ENCODE results near the gene TRAPPC12.
"Not testable (repeated sequence)": the region's sequence is repeated elsewhere in the genome, so short reads cannot be mapped to it uniquely, and the experiment has no call there.

The TRAPPC12 gene

DNA sequence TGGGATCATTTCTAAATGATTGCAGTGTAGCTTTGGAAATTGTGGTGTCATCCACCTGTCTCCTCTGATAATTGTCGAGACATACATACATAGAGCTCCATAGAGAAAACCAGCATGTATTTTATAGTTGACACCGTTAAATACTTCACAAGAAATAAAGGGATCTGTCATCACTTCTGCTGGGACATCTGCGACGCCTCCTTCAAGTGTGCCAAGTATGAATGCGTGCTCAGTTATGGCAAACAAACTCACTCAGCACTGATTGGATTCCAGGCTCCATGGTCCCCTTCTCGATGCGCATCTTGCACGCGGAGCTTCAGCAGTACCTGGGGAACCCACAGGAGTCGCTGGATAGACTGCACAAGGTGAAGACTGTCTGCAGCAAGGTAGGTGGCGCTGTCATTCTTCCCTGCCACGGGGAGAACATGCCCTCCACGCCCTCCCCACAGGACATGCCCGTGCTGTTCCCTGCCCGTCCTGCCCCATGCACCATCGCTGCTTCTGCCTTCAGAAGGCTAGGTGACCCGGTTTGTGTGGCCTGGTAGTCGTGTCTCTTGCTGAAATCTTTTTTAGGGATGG lies 64.1 kb downstream of the TRAPPC12 start:
- peak; percentile 52 for DNase-seq
- Histone ChIP-seq H2BK15ac (replicated peaks; ENCODE audit: low read depth) (no peak overlapping the region), H3K4ac (ENCODE audit: low read depth, low read length) (no peak overlapping the region), H3K18ac (ENCODE audit: low read length) (no peak overlapping the region), H3K36me3 (ENCODE audit: control insufficient read depth, insufficient read depth, low read length) (peaks cover 4% of the 10 kb centered on the region), H4K8ac (ENCODE audit: low read depth, low read length) (no peak overlapping the region), H3K4me3 (ENCODE audit: low read length) (no peak overlapping the region), H3K79me2 (ENCODE audit: control insufficient read depth, insufficient read depth, low read length) (no peaks in the 10 kb centered on the region), H2AK5ac (ENCODE audit: low read length) (no peak overlapping the region), H3K27ac (ENCODE audit: low read depth, low read length) (no peak overlapping the region), H3K56ac (ENCODE audit: low read length) (no peak overlapping the region), H3K4me1 (ENCODE audit: control insufficient read depth, low read depth, low read length) (no peaks in the 10 kb centered on the region), H4K5ac (ENCODE audit: low read length) (no peak overlapping the region), H2BK120ac (ENCODE audit: low read depth, low read length) (no peak overlapping the region), H3K79me1 (ENCODE audit: low read length) (no peaks in the 10 kb centered on the region), H3K4me2 (ENCODE audit: low read length) (no peak overlapping the region), H3K9ac (ENCODE audit: low read length) (no peak overlapping the region), H3K27me3 (ENCODE audit: insufficient read depth, low read length, poor library complexity) (no peaks in the 10 kb centered on the region), H2BK5ac (ENCODE audit: low read length) (no peak overlapping the region), H3K23ac (ENCODE audit: low read length) (no peak overlapping the region)
- no CpG with 5 or more reads among the region's 18 CpGs for WGBS (ENCODE audit: extremely low coverage, insufficient coverage, low lambda C conversion rate)

DNA sequence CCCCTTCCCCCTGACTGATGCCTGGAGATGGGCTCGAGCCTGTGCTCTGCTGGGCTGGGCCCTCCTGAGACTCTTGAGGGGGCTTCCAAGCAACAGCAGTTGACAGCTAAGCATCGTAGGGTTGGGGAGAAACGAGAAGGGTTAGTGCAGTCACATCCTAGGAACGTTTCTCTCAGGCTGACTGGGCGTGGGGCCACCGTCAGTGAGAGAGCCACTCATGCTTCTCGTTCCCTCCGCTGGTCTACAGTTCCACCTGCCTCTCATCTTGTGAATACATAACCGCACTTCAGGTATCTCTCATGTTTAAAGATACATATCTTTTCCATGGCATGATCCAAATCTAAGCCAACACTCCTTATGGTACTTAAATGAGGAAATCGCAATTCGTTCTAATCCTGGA lies 66.4 kb downstream of the TRAPPC12 start:
- no peak overlapping the region for H3K27ac ChIP-seq (ENCODE audit: low read depth, low read length)

DNA sequence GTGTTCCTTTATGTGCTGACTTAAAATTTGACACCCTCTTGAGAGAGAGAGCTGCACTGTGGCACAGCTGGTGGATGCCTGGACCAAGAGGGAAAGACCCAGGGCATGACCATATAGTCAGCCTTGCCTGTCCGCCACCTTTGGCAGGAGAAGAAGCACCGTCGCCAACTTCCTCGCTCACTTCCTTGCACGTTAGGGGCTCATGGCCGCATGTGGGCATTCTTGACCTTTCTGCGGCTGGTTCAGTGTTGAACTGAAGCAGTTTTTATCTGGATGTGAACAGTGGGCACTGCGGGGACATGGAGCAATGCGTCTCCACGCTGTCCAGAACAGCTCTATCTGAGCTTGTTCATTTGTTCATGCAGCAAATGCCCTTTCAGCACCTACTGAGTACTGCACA lies 66.9 kb downstream of the TRAPPC12 start:
- Histone ChIP-seq H3K27me3 (ENCODE audit: insufficient read depth, low read length, poor library complexity) (no peaks in the 10 kb centered on the region), H3K23ac (ENCODE audit: low read length) (no peak overlapping the region), H3K4me2 (ENCODE audit: low read length) (no peak overlapping the region), H2BK15ac (replicated peaks; ENCODE audit: low read depth) (no peak overlapping the region), H3K36me3 (ENCODE audit: control insufficient read depth, insufficient read depth, low read length) (peaks cover 4% of the 10 kb centered on the region), H3K79me1 (ENCODE audit: low read length) (no peaks in the 10 kb centered on the region), H3K4me3 (ENCODE audit: low read length) (no peak overlapping the region), H3K4me1 (ENCODE audit: control insufficient read depth, low read depth, low read length) (no peaks in the 10 kb centered on the region), H2AK5ac (ENCODE audit: low read length) (no peak overlapping the region), H2BK5ac (ENCODE audit: low read length) (no peak overlapping the region), H3K18ac (ENCODE audit: low read length) (no peak overlapping the region), H3K56ac (ENCODE audit: low read length) (no peak overlapping the region), H3K27ac (ENCODE audit: low read depth, low read length) (no peak overlapping the region), H3K9ac (ENCODE audit: low read length) (no peak overlapping the region), H3K79me2 (ENCODE audit: control insufficient read depth, insufficient read depth, low read length) (no peaks in the 10 kb centered on the region), H2BK120ac (ENCODE audit: low read depth, low read length) (no peak overlapping the region), H4K8ac (ENCODE audit: low read depth, low read length) (no peak overlapping the region), H4K5ac (ENCODE audit: low read length) (no peak overlapping the region), H3K4ac (ENCODE audit: low read depth, low read length) (no peak overlapping the region)
- DNase-seq = no peak
- no CpG with 5 or more reads among the region's 10 CpGs for WGBS (ENCODE audit: extremely low coverage, insufficient coverage, low lambda C conversion rate)

More for the DNA sequence above, 66.4 kb downstream of the TRAPPC12 start:
- no peak overlapping the region for H3K56ac ChIP-seq (ENCODE audit: low read length)
- H4K5ac ChIP-seq (ENCODE audit: low read length) = no peak overlapping the region
- H3K4ac ChIP-seq (ENCODE audit: low read depth, low read length) = no peak overlapping the region
- no peak overlapping the region for H2BK15ac ChIP-seq (replicated peaks; ENCODE audit: low read depth)
- H2AK5ac ChIP-seq (ENCODE audit: low read length) = no peak overlapping the region
- H3K36me3 ChIP-seq (ENCODE audit: control insufficient read depth, insufficient read depth, low read length) = peaks cover 4% of the 10 kb centered on the region
- no peaks in the 10 kb centered on the region for H3K27me3 ChIP-seq (ENCODE audit: insufficient read depth, low read length, poor library complexity)
- H3K4me2 ChIP-seq (ENCODE audit: low read length) = no peak overlapping the region
- H3K79me2 ChIP-seq (ENCODE audit: control insufficient read depth, insufficient read depth, low read length) = no peaks in the 10 kb centered on the region
- H3K79me1 ChIP-seq (ENCODE audit: low read length) = no peaks in the 10 kb centered on the region
- H3K18ac ChIP-seq (ENCODE audit: low read length) = no peak overlapping the region
- no peak overlapping the region for H3K9ac ChIP-seq (ENCODE audit: low read length)
- H3K23ac ChIP-seq (ENCODE audit: low read length) = no peak overlapping the region
- H3K4me3 ChIP-seq (ENCODE audit: low read length) = no peak overlapping the region
- H2BK5ac ChIP-seq (ENCODE audit: low read length) = no peak overlapping the region
- H4K8ac ChIP-seq (ENCODE audit: low read depth, low read length) = no peak overlapping the region
- no peak overlapping the region for H2BK120ac ChIP-seq (ENCODE audit: low read depth, low read length)
- H3K4me1 ChIP-seq (ENCODE audit: control insufficient read depth, low read depth, low read length) = no peaks in the 10 kb centered on the region
- DNase-seq = no peak
- WGBS (ENCODE audit: extremely low coverage, insufficient coverage, low lambda C conversion rate) = no CpG with 5 or more reads among the region's 11 CpGs

DNA sequence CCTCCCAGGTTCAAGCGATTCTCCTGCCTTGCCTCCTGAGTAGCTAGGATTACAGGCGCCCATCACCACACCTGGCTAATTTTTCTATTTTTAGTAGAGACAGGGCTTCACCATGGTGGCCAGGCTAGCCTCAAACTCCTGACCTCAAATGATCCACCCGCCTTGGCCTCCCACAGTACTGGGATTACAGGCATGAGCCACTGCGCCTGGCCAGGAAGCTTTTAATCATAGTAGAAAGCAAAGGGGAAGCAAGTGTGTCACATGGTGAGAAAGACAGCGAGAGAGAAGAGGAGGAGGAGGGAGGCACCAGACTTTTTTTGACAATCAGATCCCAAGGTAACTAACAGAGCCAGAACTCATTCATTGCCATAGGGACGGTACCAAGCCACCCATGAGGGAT lies 67.7 kb downstream of the TRAPPC12 start:
- H2AK5ac ChIP-seq (ENCODE audit: low read length); H3K56ac ChIP-seq (ENCODE audit: low read length); H4K5ac ChIP-seq (ENCODE audit: low read length); H3K79me2 ChIP-seq (ENCODE audit: control insufficient read depth, insufficient read depth, low read length); H3K27ac ChIP-seq (ENCODE audit: low read depth, low read length); H3K27me3 ChIP-seq (ENCODE audit: insufficient read depth, low read length, poor library complexity); H2BK120ac ChIP-seq (ENCODE audit: low read depth, low read length); DNase-seq; H3K23ac ChIP-seq (ENCODE audit: low read length); H3K36me3 ChIP-seq (ENCODE audit: control insufficient read depth, insufficient read depth, low read length); H3K4ac ChIP-seq (ENCODE audit: low read depth, low read length); H3K18ac ChIP-seq (ENCODE audit: low read length); H3K79me1 ChIP-seq (ENCODE audit: low read length); H2BK15ac ChIP-seq (replicated peaks; ENCODE audit: low read depth); H4K8ac ChIP-seq (ENCODE audit: low read depth, low read length); H3K4me2 ChIP-seq (ENCODE audit: low read length); H3K9ac ChIP-seq (ENCODE audit: low read length); H3K4me3 ChIP-seq (ENCODE audit: low read length); H2BK5ac ChIP-seq (ENCODE audit: low read length); H3K4me1 ChIP-seq (ENCODE audit: control insufficient read depth, low read depth, low read length): not testable (repeated sequence)
- WGBS (ENCODE audit: extremely low coverage, insufficient coverage, low lambda C conversion rate) = no CpG with 5 or more reads among the region's 6 CpGs

DNA sequence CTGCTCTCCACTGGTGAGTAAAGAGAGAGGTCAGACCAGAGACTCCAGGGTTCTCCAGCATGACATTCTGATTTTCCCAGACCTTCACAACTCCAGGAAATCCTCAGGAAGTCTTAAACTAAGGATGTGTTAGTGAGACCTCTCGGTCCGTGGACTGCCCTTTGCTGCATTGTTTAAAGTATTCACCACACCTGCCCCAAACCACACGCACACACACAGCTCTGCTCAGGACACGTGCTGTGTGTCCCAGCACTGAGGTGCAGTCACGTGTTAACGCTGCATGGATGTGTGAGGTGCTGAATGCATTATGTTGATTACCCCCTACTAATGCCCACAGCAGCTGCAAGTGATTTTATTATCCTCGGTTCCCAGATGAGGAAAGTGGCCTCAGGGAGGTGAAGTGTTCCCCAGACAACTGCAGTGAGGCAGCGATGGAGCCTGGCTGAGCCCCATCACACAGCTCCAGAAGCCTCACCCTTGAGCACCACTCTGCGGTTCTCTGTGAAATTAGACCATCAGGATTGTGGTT lies 68.4 kb downstream of the TRAPPC12 start:
- no peak overlapping the region for H4K5ac ChIP-seq (ENCODE audit: low read length)
- H3K79me2 ChIP-seq (ENCODE audit: control insufficient read depth, insufficient read depth, low read length) = no peaks in the 10 kb centered on the region
- no peaks in the 10 kb centered on the region for H3K4me1 ChIP-seq (ENCODE audit: control insufficient read depth, low read depth, low read length)
- H3K27ac ChIP-seq (ENCODE audit: low read depth, low read length) = no peak overlapping the region
- no peak overlapping the region for H2BK120ac ChIP-seq (ENCODE audit: low read depth, low read length)
- no peak overlapping the region for H3K18ac ChIP-seq (ENCODE audit: low read length)
- H3K9ac ChIP-seq (ENCODE audit: low read length) = no peak overlapping the region
- H2BK15ac ChIP-seq (replicated peaks; ENCODE audit: low read depth) = no peak overlapping the region
- no peak overlapping the region for H3K4ac ChIP-seq (ENCODE audit: low read depth, low read length)
- H3K56ac ChIP-seq (ENCODE audit: low read length) = no peak overlapping the region
- peaks cover 4% of the 10 kb centered on the region for H3K36me3 ChIP-seq (ENCODE audit: control insufficient read depth, insufficient read depth, low read length)
- no peak overlapping the region for H4K8ac ChIP-seq (ENCODE audit: low read depth, low read length)
- no peaks in the 10 kb centered on the region for H3K27me3 ChIP-seq (ENCODE audit: insufficient read depth, low read length, poor library complexity)
- peak; percentile 10 for DNase-seq
- H2AK5ac ChIP-seq (ENCODE audit: low read length) = no peak overlapping the region
- no peak overlapping the region for H3K23ac ChIP-seq (ENCODE audit: low read length)
- H3K4me2 ChIP-seq (ENCODE audit: low read length) = no peak overlapping the region
- WGBS (ENCODE audit: extremely low coverage, insufficient coverage, low lambda C conversion rate) = no CpG with 5 or more reads among the region's 9 CpGs
- H3K4me3 ChIP-seq (ENCODE audit: low read length) = no peak overlapping the region
- H2BK5ac ChIP-seq (ENCODE audit: low read length) = no peak overlapping the region
- H3K79me1 ChIP-seq (ENCODE audit: low read length) = no peaks in the 10 kb centered on the region

DNA sequence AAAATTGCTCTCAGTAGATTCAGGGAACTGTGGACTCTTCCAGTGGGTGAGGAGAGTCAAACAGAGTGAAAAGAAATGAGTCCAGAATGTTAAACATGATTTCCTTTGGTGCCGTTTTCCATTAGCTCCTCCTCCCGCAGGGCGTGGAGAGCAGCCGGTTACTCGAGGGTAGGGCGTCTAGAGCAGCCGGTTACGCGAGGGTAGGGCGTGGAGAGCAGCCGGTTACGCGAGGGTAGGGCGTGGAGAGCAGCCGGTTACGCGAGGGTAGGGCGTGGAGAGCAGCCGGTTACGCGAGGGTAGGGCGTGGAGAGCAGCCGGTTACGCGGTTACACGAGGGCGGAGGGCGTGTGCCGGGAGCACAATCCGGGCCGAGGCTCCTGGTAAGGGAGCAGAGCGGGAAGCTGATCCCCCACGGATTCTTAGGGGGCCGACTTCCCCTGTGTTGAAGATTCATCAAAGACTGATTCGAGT lies 69.0 kb downstream of the TRAPPC12 start:
- not testable (repeated sequence) for H4K8ac ChIP-seq (ENCODE audit: low read depth, low read length); H3K23ac ChIP-seq (ENCODE audit: low read length); H3K79me2 ChIP-seq (ENCODE audit: control insufficient read depth, insufficient read depth, low read length); H3K9ac ChIP-seq (ENCODE audit: low read length); H3K4me2 ChIP-seq (ENCODE audit: low read length); H3K56ac ChIP-seq (ENCODE audit: low read length); H2AK5ac ChIP-seq (ENCODE audit: low read length); H3K4ac ChIP-seq (ENCODE audit: low read depth, low read length); H2BK120ac ChIP-seq (ENCODE audit: low read depth, low read length); H3K27ac ChIP-seq (ENCODE audit: low read depth, low read length); DNase-seq; H2BK15ac ChIP-seq (replicated peaks; ENCODE audit: low read depth); H3K36me3 ChIP-seq (ENCODE audit: control insufficient read depth, insufficient read depth, low read length); H3K27me3 ChIP-seq (ENCODE audit: insufficient read depth, low read length, poor library complexity); H3K18ac ChIP-seq (ENCODE audit: low read length); H4K5ac ChIP-seq (ENCODE audit: low read length); H2BK5ac ChIP-seq (ENCODE audit: low read length); H3K4me1 ChIP-seq (ENCODE audit: control insufficient read depth, low read depth, low read length); H3K4me3 ChIP-seq (ENCODE audit: low read length); H3K79me1 ChIP-seq (ENCODE audit: low read length)
- WGBS (ENCODE audit: extremely low coverage, insufficient coverage, low lambda C conversion rate) = no CpG with 5 or more reads among the region's 35 CpGs

Data from mesendoderm (in vitro differentiated cells).